HFF-Myc (cell line): ENCODE data around the gene FIGLA.

ENCODE experiments used
- DNase-seq: peaks from one replicate; pipeline ENCODE4 v3.0.0-alpha.2; 2011; ENCODE audit warnings: low read depth; ENCODE audit errors: extremely low read depth
- H3K4me3 ChIP-seq: replicated peaks from 2 replicates; pipeline ENCODE4 v1.5.1; 2011; ENCODE audit warnings: low read depth, mild to moderate bottlenecking, control low read depth, low read length
- CTCF ChIP-seq: IDR thresholded peaks from 2 replicates; pipeline ENCODE4 v1.5.1; 2012; ENCODE audit warnings: mild to moderate bottlenecking, low read depth, low read length, control low read depth; ENCODE audit errors: missing control alignments

The FIGLA gene

GRCh38 chr2:70789304-70790135 is 923 bp downstream of the FIGLA start:
- TF ChIP-seq CTCF, result peak; percentile 65
- no peak overlapping the region for H3K4me3 ChIP-seq
- peak; percentile 9 for DNase-seq

- peak; percentile 44 for TF ChIP-seq CTCF
Measured at GRCh38 chr2:70785137-70785911, 5.1 kb downstream of the FIGLA start.

DNA sequence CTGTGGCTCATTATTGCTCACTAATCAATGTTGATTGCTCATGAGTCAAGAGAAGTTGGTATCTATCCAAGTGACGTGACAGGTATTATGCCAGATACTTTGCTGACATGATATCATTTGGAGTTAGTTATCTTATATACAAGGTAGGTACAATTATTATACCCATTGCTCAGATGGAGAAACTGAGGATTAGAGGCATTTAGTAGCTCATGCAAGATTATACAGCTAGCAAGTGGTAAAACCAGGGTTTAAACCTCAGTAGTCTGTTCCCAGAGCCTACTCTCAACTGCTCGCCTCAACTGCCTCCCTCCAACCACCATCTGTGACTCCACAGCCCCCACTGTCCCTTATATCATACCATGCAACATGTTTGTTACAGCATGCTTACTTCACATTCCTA is 6.1 kb downstream of the FIGLA start:
- TF ChIP-seq CTCF, result no peak
- no peak overlapping the region for H3K4me3 ChIP-seq
- no peak for DNase-seq

More at GRCh38 chr2:70785137-70785911, 5.1 kb downstream of the FIGLA start:
- no peak overlapping the region for H3K4me3 ChIP-seq
- no peak for DNase-seq

DNA sequence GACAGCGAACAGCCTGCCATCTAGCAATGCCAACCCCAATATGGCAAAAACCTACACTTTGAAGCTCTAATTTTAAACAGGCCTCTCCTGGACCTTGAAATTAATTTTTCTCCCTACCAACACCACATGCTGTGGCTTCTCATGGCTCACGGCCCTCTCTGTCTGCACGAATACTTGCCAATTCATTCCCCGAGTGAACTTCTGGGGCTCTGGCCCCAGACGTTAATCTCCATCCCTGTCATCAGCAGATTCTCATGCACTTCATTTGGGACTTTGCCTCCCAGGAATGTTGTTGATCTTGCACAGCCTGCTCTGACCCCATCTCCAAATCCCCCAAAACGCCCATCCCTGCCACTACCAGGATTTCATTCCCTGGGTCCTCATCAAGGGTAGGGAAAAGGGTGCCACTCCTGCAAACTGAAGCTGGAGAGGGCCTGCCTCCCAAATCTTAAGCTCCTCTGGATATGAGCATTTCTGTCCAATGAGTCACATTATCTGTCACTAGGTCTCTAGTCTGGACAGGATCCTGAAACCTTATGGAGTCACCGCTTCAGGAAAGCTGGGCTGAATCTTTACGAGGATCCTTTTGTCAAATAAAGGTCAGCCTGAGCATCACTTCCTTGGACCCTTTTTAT is 10.4 kb downstream of the FIGLA start:
- no peak for DNase-seq

GRCh38 chr2:70779491-70779890 is 11.0 kb downstream of the FIGLA start:
- DNase-seq, result no peak
- H3K4me3 ChIP-seq, result no peak overlapping the region
- TF ChIP-seq CTCF, result no peak

More for the DNA sequence above, 10.4 kb downstream of the FIGLA start:
- no peak overlapping the region for H3K4me3 ChIP-seq
- no peak for TF ChIP-seq CTCF

DNA sequence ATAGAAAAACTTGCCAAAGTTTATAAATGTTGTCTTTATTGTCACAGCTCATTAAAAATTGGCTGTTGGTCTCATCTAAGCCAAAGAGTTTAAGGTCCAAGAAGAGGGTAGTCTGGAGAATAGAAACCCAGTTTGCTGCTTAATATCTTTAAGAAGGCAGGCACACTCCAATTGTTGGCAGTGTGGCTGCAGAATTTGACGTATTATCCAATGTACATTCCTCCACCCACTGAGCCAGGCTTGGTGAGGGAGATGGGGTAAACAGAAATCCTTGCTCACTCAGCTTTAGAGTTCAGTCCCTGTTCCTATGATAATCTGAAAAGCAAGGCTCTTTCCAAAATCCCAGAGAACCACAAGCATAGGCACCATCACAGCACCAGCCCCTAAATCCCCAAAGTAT is 11.8 kb downstream of the FIGLA start:
- no peak for DNase-seq
- no peak overlapping the region for H3K4me3 ChIP-seq
- TF ChIP-seq CTCF, result no peak
